ENCODE data around the gene SF3A2.

SF3A2 gene

DNA sequence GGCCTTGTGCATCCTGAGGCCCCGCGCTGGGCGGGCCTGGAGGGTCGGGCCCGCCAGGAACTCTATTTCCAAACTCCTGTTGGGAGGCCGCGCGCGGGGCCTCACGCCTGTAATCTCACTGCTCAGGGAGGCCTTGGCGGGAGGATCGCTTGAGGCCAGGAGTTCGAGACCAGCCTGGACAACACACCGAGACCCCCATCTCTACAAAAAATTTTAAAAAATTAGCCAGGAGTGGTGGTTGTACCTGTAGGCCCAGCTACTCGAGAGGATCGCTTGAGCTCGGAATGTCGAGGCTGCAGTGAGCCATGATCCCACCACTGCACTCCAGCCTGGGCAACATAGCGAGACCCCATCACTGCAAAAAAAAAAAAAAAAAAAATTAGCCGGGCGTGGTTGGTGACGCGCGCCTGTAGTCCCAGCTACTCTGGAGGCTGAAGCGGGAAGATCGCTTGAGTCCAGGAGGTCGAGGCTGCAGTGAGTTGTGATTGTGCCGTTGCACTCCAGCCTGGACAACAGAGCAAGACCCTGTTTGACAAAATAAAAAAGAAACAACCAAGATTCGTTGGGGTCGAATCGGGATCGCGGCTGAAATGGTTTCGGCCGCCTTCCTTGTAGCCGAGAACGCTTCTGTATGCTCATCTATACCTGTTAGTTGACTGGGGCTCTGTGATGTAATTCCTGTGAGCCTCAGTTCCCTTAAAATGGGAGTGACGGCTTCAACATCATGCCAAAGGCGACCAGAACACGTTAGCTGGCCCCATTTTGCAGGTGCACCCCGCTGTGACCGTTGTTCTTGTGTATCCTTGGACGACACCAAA lies 636 bp downstream of the SF3A2 start:
- Histone ChIP-seq H3K9me3 (ENCODE audit: control insufficient read depth, low read length) (no peaks in the 10 kb centered on the region), H3K9ac (ENCODE audit: low read length) (peak overlapping the region; percentile 97), H3K27me3 (replicated peaks; ENCODE audit: control insufficient read depth, insufficient read depth, low read length) (no peaks in the 10 kb centered on the region), H3K4me3 (ENCODE audit: low read length) (peak overlapping the region; percentile 89), H3K36me3 (ENCODE audit: control insufficient read depth, insufficient read depth, low read length, severe bottlenecking) (peaks cover 17% of the 10 kb centered on the region), H3K4me1 (ENCODE audit: control insufficient read depth, insufficient read depth, low read length) (peaks cover 54% of the 10 kb centered on the region)
- no peak for DNase-seq (ENCODE audit: low read depth)

DNA sequence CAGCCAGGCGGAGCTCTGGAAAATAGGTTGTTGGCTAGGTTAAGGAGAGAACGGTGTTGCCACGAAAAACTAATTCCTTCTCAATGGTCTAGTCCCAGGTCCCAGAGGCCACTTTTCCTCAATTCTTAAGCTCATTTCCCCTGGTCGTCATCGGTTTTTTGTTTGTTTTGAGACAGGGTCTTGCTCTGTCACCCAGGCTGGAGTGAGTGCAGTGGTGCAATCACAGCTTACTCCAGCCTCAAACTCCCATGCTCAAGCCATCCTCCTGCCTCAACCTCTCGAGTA lies 1.2 kb downstream of the SF3A2 start:
- Histone ChIP-seq H3K4me1 (ENCODE audit: control insufficient read depth, insufficient read depth, low read length) (peaks cover 54% of the 10 kb centered on the region), H3K36me3 (ENCODE audit: control insufficient read depth, insufficient read depth, low read length, severe bottlenecking) (peaks cover 12% of the 10 kb centered on the region), H3K27me3 (replicated peaks; ENCODE audit: control insufficient read depth, insufficient read depth, low read length) (no peaks in the 10 kb centered on the region), H3K4me3 (ENCODE audit: low read length) (peak overlapping the region; percentile 89), H3K9me3 (ENCODE audit: control insufficient read depth, low read length) (no peaks in the 10 kb centered on the region), H3K9ac (ENCODE audit: low read length) (peak overlapping the region; percentile 97)
- no peak for DNase-seq (ENCODE audit: low read depth)

DNA sequence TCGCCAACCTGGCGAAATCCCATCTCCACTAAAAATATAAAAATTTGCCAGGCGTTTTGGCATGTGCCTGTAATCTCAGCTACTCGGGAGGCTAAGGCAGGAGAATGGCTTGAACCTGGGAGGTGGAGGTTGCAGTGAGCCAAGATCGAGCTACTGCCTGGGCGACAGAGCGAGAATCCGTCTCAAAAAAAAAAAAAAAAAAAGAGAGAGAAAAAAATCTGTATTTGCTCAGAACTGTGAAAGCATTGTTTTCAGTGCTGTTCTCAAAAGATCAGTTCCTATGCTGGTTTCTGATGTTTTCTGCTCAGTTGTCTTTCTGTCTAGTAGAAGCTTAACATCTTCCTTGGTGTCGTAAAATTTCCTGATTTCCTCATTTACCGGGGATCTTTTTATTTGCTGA lies 2.5 kb downstream of the SF3A2 start:
- Histone ChIP-seq H3K36me3 (ENCODE audit: control insufficient read depth, insufficient read depth, low read length, severe bottlenecking) (peaks cover 12% of the 10 kb centered on the region), H3K9ac (ENCODE audit: low read length) (peak overlapping the region; percentile 79), H3K9me3 (ENCODE audit: control insufficient read depth, low read length) (no peaks in the 10 kb centered on the region), H3K27me3 (replicated peaks; ENCODE audit: control insufficient read depth, insufficient read depth, low read length) (no peaks in the 10 kb centered on the region), H3K4me3 (ENCODE audit: low read length) (peak overlapping the region; percentile 78), H3K4me1 (ENCODE audit: control insufficient read depth, insufficient read depth, low read length) (peaks cover 54% of the 10 kb centered on the region)
- no peak for DNase-seq (ENCODE audit: low read depth)

DNA sequence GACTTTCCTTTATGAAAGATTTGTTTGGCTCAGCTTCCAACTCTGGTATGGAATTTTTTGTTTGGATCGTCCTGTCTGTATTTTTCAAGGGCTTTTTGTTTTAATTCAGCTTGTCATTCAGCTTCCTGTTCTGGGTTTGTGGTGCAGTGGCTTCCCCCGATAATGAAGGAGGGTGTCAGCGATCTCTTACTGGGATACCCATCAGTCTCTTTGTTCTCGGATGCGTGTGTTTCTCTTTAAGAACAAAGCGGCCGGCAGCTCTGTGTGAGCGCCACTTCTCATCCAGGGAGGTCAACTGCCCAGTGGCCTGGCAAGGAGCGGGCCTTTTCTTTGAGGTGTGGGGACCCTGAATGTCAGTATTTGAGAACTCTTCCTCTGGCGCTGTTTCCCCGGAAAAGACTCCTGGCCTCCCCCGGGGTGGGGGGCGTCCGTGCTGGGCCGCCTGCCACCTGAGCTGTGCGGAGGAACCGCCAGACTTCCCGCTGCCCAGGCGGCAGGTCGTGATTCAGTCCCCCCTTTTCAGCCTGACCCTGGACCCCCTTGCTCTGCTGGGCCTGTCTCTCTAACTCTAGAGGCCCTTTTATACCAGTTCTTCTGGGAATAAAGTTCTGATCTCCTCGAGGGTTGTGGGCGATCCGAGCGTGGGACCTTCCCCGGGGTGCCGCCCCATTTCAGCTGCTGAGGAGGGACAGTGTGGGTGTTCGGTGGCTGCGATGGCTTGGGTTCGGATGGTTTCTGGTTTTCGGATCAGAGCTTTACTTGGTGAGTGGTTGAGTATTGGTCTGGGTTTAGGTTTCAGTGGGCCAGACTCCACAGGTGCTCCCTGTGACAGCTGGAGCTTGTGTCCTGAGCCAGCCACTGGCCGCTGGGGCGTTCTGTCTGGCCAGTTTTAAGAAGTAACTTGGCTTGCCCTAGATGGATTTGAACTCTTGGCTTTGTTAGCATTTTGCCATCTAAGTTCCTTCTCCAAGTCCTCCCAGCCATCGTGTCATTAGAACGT lies 3.4 kb downstream of the SF3A2 start:
- Histone ChIP-seq H3K4me3 (ENCODE audit: low read length) (peak overlapping the region; percentile 78), H3K27me3 (replicated peaks; ENCODE audit: control insufficient read depth, insufficient read depth, low read length) (no peaks in the 10 kb centered on the region), H3K9ac (ENCODE audit: low read length) (peak overlapping the region; percentile 79), H3K4me1 (ENCODE audit: control insufficient read depth, insufficient read depth, low read length) (peaks cover 47% of the 10 kb centered on the region), H3K9me3 (ENCODE audit: control insufficient read depth, low read length) (no peaks in the 10 kb centered on the region), H3K36me3 (ENCODE audit: control insufficient read depth, insufficient read depth, low read length, severe bottlenecking) (peaks cover 19% of the 10 kb centered on the region)
- DNase-seq (ENCODE audit: low read depth): peak; percentile 59

DNA sequence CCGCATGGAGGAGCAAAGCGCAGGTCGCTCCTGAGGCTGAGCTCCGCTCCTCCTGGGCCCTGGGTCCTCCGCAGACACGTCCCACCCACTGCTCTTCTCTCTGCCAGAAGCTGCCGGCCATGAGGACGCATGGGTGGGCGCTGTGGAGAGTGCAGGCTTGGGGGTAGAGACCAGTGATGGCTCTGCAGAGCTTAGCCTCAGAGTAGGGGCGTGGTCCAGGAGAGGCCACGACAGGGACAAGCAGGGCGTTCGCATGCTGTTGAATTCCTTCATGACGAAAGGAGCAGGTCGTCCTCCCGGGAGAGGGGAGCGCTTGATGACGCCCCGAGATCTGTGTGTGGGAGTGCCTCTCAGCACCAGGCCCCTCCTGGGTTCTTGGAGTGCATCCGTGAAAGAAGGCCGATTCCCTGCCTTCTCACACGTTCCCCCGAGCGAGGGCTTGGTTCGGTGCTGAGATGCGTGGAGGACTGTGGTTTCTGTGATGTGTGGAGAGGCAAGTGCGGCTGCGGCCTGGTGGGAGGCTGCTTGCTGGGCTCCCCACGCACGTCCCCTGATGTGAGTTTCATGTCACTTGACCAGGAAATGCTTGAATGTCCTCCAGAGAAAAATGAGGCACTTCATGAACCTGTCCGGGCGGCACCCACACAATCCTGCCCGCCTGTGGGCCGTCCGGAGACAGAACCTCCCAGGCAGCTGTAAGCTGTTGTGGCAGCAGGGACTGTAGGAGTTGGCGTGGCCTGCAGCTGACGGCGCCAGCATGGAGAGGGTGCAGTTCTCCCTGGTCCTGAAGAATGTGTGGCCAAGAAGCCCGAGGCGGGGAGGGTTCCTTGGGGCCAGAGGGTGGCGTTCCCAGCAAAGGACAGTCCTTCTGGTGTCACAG lies 4.5 kb downstream of the SF3A2 start:
- no peak for DNase-seq (ENCODE audit: low read depth)
- no peaks in the 10 kb centered on the region for H3K27me3 ChIP-seq (replicated peaks; ENCODE audit: control insufficient read depth, insufficient read depth, low read length)
- peaks cover 44% of the 10 kb centered on the region for H3K4me1 ChIP-seq (ENCODE audit: control insufficient read depth, insufficient read depth, low read length)
- H3K9me3 ChIP-seq (ENCODE audit: control insufficient read depth, low read length): no peaks in the 10 kb centered on the region
- peak overlapping the region; percentile 78 for H3K4me3 ChIP-seq (ENCODE audit: low read length)
- H3K9ac ChIP-seq (ENCODE audit: low read length): peak overlapping the region; percentile 30
- H3K36me3 ChIP-seq (ENCODE audit: control insufficient read depth, insufficient read depth, low read length, severe bottlenecking): peaks cover 29% of the 10 kb centered on the region

DNA sequence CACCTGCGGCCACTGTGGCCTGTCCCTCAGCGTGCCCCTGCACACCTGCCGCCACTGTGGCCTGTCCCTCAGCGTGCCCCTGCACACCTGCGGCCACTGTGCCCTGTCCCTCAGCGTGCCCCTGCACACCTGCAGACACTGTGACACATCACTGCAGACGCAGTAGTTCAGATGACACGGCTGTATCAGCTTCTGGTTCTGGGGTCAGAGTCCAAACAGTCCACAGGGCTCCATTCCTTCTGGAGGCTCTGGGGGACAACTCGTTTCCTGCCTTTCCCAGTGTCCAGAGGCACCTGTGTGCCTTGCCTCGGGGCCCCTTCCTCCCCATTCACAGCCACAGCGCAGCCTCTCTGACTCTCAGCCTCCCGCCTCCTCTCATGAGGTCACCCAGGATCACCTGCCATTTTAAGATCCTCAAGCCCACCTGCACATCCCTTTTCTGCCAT lies 5.5 kb downstream of the SF3A2 start:
- no peaks in the 10 kb centered on the region for H3K27me3 ChIP-seq (replicated peaks; ENCODE audit: control insufficient read depth, insufficient read depth, low read length)
- no peak overlapping the region for H3K4me3 ChIP-seq (ENCODE audit: low read length)
- H3K9ac ChIP-seq (ENCODE audit: low read length): no peak overlapping the region
- H3K9me3 ChIP-seq (ENCODE audit: control insufficient read depth, low read length): no peaks in the 10 kb centered on the region
- DNase-seq (ENCODE audit: low read depth): no peak
- H3K36me3 ChIP-seq (ENCODE audit: control insufficient read depth, insufficient read depth, low read length, severe bottlenecking): peaks cover 39% of the 10 kb centered on the region
- peaks cover 44% of the 10 kb centered on the region for H3K4me1 ChIP-seq (ENCODE audit: control insufficient read depth, insufficient read depth, low read length)

DNA sequence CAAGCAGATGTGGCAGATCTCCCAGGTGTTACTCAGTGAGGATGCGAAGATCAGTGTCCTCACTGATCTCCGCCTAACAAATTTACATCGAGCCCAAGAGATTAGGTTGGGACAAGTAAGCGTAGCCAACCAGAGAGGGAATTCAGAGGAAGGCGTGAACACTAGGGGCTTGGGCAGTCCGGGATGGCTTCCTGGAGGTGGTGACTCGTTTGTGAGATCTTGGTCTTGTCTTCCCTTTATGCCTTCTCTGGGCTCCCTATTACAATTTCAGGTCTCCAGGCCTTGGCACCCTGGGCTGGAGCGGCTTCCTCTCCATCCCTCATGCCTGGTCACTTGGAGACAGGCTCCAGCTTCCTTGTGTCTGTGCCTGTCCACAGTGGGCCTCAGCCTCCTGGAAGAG lies 6.2 kb downstream of the SF3A2 start:
- H3K9me3 ChIP-seq (ENCODE audit: control insufficient read depth, low read length): no peaks in the 10 kb centered on the region
- DNase-seq (ENCODE audit: low read depth): no peak
- no peaks in the 10 kb centered on the region for H3K27me3 ChIP-seq (replicated peaks; ENCODE audit: control insufficient read depth, insufficient read depth, low read length)
- no peak overlapping the region for H3K4me3 ChIP-seq (ENCODE audit: low read length)
- H3K36me3 ChIP-seq (ENCODE audit: control insufficient read depth, insufficient read depth, low read length, severe bottlenecking): peaks cover 44% of the 10 kb centered on the region
- no peak overlapping the region for H3K9ac ChIP-seq (ENCODE audit: low read length)
- peaks cover 38% of the 10 kb centered on the region for H3K4me1 ChIP-seq (ENCODE audit: control insufficient read depth, insufficient read depth, low read length)

DNA sequence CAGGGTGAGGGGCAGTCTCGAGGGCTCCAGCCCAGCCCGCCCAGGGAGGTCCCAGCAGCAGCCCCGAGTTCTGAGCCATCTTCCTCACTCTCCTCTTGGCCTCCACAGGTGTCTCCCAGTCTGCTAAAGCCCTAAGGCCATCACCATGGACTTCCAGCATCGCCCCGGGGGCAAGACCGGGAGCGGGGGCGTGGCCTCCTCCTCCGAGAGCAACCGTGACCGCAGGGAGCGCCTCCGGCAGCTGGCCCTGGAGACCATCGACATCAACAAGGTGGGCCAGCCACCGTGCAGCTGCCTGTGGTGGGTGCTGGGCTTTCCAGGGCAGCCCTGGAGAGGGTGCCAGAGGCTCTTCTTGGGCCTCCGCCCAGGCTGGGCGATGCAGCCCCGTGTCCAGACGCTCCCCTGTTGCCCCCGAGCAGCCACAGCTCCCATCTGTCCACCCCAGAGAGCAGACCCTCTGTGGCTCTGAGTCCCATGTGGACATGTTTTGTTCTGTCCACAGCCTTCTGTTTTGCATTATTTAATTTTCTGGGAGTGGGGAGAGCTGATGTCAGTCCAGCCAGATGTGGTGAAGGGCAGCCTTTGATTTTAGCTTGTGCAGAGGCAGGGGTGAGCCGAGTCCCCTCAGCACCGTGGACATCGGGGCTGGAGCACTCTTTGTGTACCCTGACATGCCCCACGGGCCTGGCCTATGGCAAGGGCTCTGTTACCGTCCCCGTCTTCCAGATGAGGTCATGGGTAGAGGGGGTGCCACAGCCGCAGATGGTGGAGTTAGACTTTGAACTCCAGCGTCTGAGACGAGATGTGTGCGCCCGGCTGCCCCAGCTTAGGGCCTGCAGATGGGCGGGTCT lies 6.9 kb downstream of the SF3A2 start:
- Histone ChIP-seq H3K27me3 (replicated peaks; ENCODE audit: control insufficient read depth, insufficient read depth, low read length) (no peaks in the 10 kb centered on the region), H3K4me3 (ENCODE audit: low read length) (no peak overlapping the region), H3K36me3 (ENCODE audit: control insufficient read depth, insufficient read depth, low read length, severe bottlenecking) (peaks cover 44% of the 10 kb centered on the region), H3K4me1 (ENCODE audit: control insufficient read depth, insufficient read depth, low read length) (peaks cover 31% of the 10 kb centered on the region), H3K9ac (ENCODE audit: low read length) (no peak overlapping the region), H3K9me3 (ENCODE audit: control insufficient read depth, low read length) (no peaks in the 10 kb centered on the region)
- DNase-seq (ENCODE audit: low read depth): no peak

DNA sequence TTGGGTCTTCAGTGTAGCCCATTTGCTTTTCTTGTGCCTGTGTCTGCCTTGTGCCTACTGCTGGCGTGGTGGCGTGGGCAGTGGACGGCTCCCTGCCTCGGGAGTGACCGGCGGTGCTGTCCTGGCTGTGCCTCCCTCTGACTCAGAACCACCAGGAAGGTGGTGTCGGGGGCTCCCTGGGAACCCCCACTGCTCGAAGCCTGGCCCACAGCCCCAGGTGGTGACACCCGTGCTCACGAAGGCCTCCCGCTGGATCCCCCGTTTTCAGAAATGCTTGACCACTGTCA lies 7.4 kb downstream of the SF3A2 start:
- H3K9ac ChIP-seq (ENCODE audit: low read length): no peak overlapping the region
- H3K36me3 ChIP-seq (ENCODE audit: control insufficient read depth, insufficient read depth, low read length, severe bottlenecking): peaks cover 45% of the 10 kb centered on the region
- H3K4me3 ChIP-seq (ENCODE audit: low read length): no peak overlapping the region
- DNase-seq (ENCODE audit: low read depth): no peak
- no peaks in the 10 kb centered on the region for H3K9me3 ChIP-seq (ENCODE audit: control insufficient read depth, low read length)
- no peaks in the 10 kb centered on the region for H3K27me3 ChIP-seq (replicated peaks; ENCODE audit: control insufficient read depth, insufficient read depth, low read length)
- H3K4me1 ChIP-seq (ENCODE audit: control insufficient read depth, insufficient read depth, low read length): peaks cover 26% of the 10 kb centered on the region

DNA sequence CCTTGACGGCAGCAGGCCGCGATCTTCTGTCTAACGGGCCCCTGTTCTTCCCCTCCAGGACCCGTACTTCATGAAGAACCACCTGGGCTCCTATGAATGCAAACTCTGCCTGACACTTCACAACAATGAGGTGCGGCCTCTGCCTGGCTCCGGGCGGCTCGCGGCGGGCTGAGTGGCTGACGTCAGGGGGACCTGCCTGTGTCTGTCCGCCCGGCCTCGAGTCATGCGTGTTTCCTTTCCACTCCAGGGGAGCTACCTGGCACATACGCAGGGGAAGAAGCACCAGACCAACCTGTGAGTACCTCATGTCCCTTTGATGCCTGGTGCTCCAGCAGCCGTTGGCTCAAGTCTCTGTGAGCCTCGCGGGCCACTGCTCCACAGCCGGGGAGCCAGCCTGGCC lies 7.9 kb downstream of the SF3A2 start:
- no peak for DNase-seq (ENCODE audit: low read depth)
- Histone ChIP-seq H3K9ac (ENCODE audit: low read length) (no peak overlapping the region), H3K9me3 (ENCODE audit: control insufficient read depth, low read length) (no peaks in the 10 kb centered on the region), H3K4me3 (ENCODE audit: low read length) (no peak overlapping the region), H3K4me1 (ENCODE audit: control insufficient read depth, insufficient read depth, low read length) (peaks cover 22% of the 10 kb centered on the region), H3K27me3 (replicated peaks; ENCODE audit: control insufficient read depth, insufficient read depth, low read length) (no peaks in the 10 kb centered on the region), H3K36me3 (ENCODE audit: control insufficient read depth, insufficient read depth, low read length, severe bottlenecking) (peaks cover 47% of the 10 kb centered on the region)
